Activated CD8-positive, alpha-beta memory T cell treated with anti-CD3 and anti-CD28 coated beads for 36 hours (primary cell): ENCODE results near the gene LDLRAD4. TPM values are rescaled to one million over a fixed set of nuclear protein-coding genes. Genes with fewer than 3 reads are reported as not detected.

Source experiments
- CTCF ChIA-PET: fragments of 350-600 bp; sonication (Branson Sonifier 250); formaldehyde crosslinking; loops from one replicate; lab custom pipeline; 2021; ENCODE audit warnings: antibody characterized with exemption; lab: Charles Lee
- POLR2A ChIA-PET: fragments of 350-600 bp; sonication (Branson Sonifier 250); formaldehyde crosslinking; loops from one replicate; lab custom pipeline; 2021; ENCODE audit warnings: antibody characterized with exemption; lab: Charles Lee
- total RNA-seq, 2 experiments: library from RNA; stranded (reverse); gene quantifications; one replicate each; pipeline ENCODE4 v1.2.3, GENCODE V29; 2021

Gene LDLRAD4
- total RNA-seq, 2 experiments from 2014 or later = 36.8 to 38.3 TPM

DNA sequence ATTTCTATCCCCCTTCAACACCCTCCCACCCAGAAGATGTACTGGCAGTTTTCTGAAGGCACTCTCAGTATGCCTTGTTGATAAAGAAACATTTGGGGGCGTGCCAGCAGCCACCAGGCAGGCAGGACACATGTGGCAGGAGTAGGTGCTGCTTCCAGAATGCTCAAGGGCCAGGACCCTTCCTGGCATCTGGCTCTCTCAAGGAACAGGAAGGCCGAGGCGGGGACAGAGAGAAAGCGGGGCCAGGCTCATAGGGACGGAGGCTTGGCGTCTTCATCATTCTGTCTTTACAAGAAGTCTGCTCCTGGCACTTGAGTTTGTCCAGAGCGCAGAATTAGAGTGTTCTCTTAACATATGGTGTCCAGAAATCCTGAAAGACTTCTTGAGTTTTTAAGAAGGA, 386.2 kb downstream of the LDLRAD4 start:
- POLR2A ChIA-PET = no interaction called here
- CTCF ChIA-PET = no interaction called here

DNA sequence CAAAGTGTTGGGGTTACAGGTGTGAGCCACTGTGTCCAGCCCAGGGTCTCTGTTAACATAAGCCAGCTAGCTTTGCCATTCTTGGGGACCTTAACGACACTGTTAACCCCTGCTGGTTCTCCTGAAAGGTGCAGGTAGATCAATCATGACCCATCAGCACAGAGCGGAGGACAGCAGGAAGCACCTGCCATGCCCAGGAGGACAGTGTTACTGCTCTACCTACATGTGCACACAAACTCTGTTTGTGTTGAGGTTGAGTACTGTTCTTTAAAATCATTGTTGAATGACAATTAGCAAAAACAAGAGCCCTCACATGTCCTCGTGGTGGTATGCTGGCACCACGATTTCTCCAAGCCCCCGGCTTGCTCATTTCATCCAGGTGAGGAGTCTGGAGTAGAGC, 386.9 kb downstream of the LDLRAD4 start:
- POLR2A ChIA-PET = interaction anchor here (0.7 kb wide), 1 partner anchor 427 kb away, joined by 3 read pairs; no protein-coding TSS in a partner anchor

GRCh38 chr18:13605901-13606300, 387.3 kb downstream of the LDLRAD4 start:
- CTCF ChIA-PET = interaction anchor here (1.4 kb wide), 1 partner anchor 12 kb away, joined by 3 read pairs; no protein-coding TSS in a partner anchor
- POLR2A ChIA-PET = interaction anchor here (0.7 kb wide), 1 partner anchor 428 kb away, joined by 3 read pairs; no protein-coding TSS in a partner anchor

More for the DNA sequence above, 386.9 kb downstream of the LDLRAD4 start:
- CTCF ChIA-PET = interaction anchor here (1.4 kb wide), 1 partner anchor 12 kb away, joined by 3 read pairs; no protein-coding TSS in a partner anchor

DNA sequence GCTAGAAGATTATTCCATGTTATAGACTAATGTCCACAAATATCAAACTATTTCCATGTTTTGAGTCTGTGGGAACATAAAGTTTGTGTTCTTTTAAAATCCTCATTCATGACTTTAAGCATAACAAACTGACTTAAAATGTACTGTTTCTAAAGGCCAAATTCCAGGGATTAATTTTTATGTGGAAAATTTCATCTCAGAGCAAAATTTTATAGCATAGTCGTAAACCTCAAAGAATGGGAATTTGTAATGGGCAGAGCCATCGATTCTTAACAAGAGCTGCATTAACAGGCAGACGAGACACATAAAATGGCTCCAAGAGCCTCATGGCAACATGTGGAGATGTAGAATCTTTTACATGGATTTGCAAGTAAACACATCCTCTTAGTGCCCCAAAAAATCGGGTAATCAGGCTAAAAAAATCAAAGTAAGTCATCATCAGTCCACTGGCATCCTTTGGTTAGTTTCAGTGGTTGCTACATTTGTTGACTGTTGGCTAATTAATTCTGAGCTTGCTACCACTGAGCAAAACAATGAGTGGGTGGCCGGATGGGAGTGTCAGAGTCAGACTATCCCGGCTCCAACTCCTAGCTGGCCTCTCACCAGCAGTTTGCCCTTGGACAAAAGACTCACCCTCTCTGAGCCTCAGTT, 388.2 kb downstream of the LDLRAD4 start:
- ChIA-PET POLR2A (no interaction called here), CTCF (interaction anchor here (1.4 to 2.6 kb wide), 3 partner anchors 13 to 51 kb away, joined by 3 to 12 read pairs (median 4); no protein-coding TSS in a partner anchor)

DNA sequence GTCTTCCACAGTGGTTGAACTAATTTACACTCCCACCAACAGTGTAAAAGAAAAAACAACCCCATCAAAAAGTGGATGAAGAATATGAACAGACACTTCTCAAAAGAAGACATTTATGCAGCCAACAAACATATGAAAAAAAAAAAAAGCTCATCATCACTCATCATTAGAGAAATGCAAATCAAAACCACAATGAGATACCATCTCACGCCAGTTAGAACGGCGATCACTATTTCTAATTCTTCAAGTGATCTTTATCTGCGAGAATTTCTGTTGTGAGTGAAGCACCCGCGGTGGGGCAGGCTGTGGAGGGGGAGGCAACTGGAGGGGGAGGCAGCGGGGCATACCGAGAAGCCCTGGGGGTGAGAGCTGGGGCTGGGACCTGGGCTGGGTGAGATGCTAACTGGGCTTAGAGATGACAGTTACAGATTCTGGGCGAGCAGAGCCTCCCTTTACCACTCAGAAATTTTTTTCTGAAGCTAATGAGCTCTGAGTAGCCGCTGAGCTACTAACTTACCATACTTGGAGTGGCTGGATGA, 389.5 kb downstream of the LDLRAD4 start:
- ChIA-PET POLR2A (interaction anchor here (0.6 to 1.6 kb wide), 10 partner anchors 20 to 724 kb away, joined by 3 to 7 read pairs (median 4); partner anchors contain the start of genes FAM210A, PTPN2 and RNMT), CTCF (interaction anchor here (0.7 to 2.6 kb wide), 5 partner anchors 13 to 52 kb away, joined by 3 to 12 read pairs (median 4); no protein-coding TSS in a partner anchor)

DNA sequence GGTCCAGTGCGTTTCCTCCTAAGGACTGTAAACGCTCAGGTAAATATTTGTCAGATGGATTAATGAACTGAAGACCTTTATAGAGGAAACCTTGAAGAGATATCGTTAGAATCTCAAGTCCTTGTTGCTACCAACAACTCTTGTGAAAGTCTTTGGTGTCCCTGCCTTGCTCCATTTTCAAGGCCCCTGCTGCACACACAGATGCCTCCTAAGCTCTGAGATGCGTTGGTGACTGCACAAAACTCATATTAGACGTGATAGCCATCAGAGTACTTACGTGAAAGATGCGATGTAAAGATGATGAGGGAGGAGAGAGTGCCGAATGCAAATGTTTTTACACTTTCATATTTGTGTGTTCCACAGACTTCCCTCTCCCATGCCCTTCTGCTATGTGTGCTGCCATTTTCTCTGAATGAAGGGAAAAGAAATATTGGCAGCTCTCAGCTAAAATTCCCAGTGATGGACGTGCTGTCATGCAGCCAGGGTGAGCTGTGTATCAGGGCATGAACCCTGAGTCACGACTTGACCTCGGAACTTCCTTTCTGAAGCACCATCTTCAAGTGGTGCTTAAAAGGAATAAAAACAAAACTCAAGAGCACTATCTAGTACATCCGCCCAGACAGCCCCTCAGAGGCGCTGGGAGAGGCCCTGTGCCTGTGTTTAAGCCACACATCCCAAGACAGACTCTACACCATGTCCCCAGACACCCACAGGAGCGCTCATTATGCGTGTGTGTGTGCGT, 390.4 kb downstream of the LDLRAD4 start:
- POLR2A ChIA-PET = interaction anchor here (0.7 to 1.6 kb wide), 11 partner anchors 21 to 907 kb away, joined by 3 to 7 read pairs (median 4); partner anchors contain the start of genes CEP76, FAM210A and RNMT

GRCh38 chr18:13610555-13611141, 392.1 kb downstream of the LDLRAD4 start:
- POLR2A ChIA-PET = interaction anchor here (7.5 kb wide), 1 partner anchor 42 kb away, joined by 87 read pairs; no protein-coding TSS in a partner anchor
- CTCF ChIA-PET = interaction anchor here (0.6 to 2.1 kb wide), 4 partner anchors 23 to 120 kb away, joined by 3 to 9 read pairs (median 6); no protein-coding TSS in a partner anchor

More for the DNA sequence above, 390.4 kb downstream of the LDLRAD4 start:
- CTCF ChIA-PET = interaction anchor here (1.2 to 2.6 kb wide), 6 partner anchors 8 to 46 kb away, joined by 3 to 12 read pairs (median 6); no protein-coding TSS in a partner anchor

- ChIA-PET CTCF (interaction anchor here (1.0 to 6.4 kb wide), 6 partner anchors 12 to 54 kb away, joined by 3 to 53 read pairs (median 12); no protein-coding TSS in a partner anchor), POLR2A (interaction anchor here (1.3 to 7.5 kb wide), 4 partner anchors 23 to 115 kb away, joined by 3 to 87 read pairs (median 10); partner anchors contain the start of genes FAM210A and RNMT)
Measured at GRCh38 chr18:13611142-13611600, 392.6 kb downstream of the LDLRAD4 start.

DNA sequence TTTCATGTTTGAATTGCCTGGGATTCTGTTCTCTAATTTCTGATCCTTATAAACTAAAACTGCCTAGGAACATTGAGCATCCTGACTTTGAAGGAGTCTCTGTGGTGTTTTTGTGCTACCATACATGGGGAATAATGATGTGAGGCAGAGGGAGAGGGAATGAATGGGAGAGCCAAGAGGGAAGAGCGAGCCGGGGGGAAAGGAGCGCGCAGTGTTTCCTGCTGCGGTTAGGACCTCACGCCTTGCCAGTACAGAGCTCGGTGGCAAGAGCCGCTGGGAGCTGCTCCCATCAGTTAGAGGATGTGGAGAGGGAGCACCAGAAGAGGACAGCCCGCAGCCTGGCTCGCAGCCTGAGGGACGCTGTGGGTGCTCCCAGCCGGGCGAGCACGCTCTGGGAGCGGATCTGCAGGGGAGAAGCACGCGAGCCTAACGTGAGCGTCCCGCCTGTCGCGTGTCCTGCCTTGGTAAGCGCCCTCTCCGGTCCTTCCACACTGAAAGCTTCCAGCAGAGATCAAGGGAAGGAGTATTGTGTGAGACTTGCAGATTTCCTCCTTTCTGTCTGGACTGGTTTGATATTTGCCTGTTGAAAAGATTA, 393.1 kb downstream of the LDLRAD4 start:
- ChIA-PET CTCF (interaction anchor here (1.0 to 6.4 kb wide), 11 partner anchors 12 to 115 kb away, joined by 3 to 53 read pairs (median 5); partner anchors contain the start of genes FAM210A and RNMT), POLR2A (interaction anchor here (0.7 to 7.5 kb wide), 9 partner anchors 24 to 234 kb away, joined by 3 to 87 read pairs (median 6); partner anchors contain the start of genes FAM210A and RNMT)

GRCh38 chr18:13612196-13612997, 393.8 kb downstream of the LDLRAD4 start:
- CTCF ChIA-PET = interaction anchor here (0.6 to 6.4 kb wide), 12 partner anchors 11 to 114 kb away, joined by 3 to 53 read pairs (median 5); partner anchors contain the start of genes FAM210A and RNMT
- POLR2A ChIA-PET = interaction anchor here (0.7 to 7.5 kb wide), 13 partner anchors 24 to 729 kb away, joined by 3 to 87 read pairs (median 5); partner anchors contain the start of genes FAM210A, PTPN2 and RNMT

GRCh38 chr18:13613099-13613498, 394.5 kb downstream of the LDLRAD4 start:
- CTCF ChIA-PET = interaction anchor here (1.3 to 6.4 kb wide), 7 partner anchors 27 to 113 kb away, joined by 4 to 53 read pairs (median 8); partner anchors contain the start of genes FAM210A and RNMT

GRCh38 chr18:13613591-13614501, 395.3 kb downstream of the LDLRAD4 start:
- CTCF ChIA-PET = interaction anchor here (1.2 to 6.4 kb wide), 5 partner anchors 16 to 56 kb away, joined by 4 to 53 read pairs (median 19); no protein-coding TSS in a partner anchor
- POLR2A ChIA-PET = interaction anchor here (0.6 to 7.5 kb wide), 10 partner anchors 26 to 730 kb away, joined by 3 to 87 read pairs (median 4); partner anchors contain the start of genes FAM210A, PTPN2 and RNMT

More at GRCh38 chr18:13613099-13613498, 394.5 kb downstream of the LDLRAD4 start:
- POLR2A ChIA-PET = interaction anchor here (0.8 to 7.5 kb wide), 7 partner anchors 32 to 729 kb away, joined by 3 to 87 read pairs (median 8); partner anchors contain the start of genes FAM210A, PTPN2 and RNMT

GRCh38 chr18:13614641-13615288, 396.2 kb downstream of the LDLRAD4 start:
- CTCF ChIA-PET = interaction anchor here (1.0 to 6.4 kb wide), 4 partner anchors 15 to 47 kb away, joined by 3 to 53 read pairs (median 4); no protein-coding TSS in a partner anchor

GRCh38 chr18:13615432-13615861, 396.9 kb downstream of the LDLRAD4 start:
- ChIA-PET POLR2A (interaction anchor here (0.6 to 7.5 kb wide), 5 partner anchors 27 to 53 kb away, joined by 3 to 87 read pairs (median 5); no protein-coding TSS in a partner anchor), CTCF (interaction anchor here (1.0 to 6.4 kb wide), 3 partner anchors 36 to 47 kb away, joined by 3 to 53 read pairs (median 4); no protein-coding TSS in a partner anchor)

More at GRCh38 chr18:13614641-13615288, 396.2 kb downstream of the LDLRAD4 start:
- POLR2A ChIA-PET = interaction anchor here (0.6 to 7.5 kb wide), 6 partner anchors 27 to 239 kb away, joined by 3 to 87 read pairs (median 4); no protein-coding TSS in a partner anchor
